GM12891 (cell line): Measurements from ENCODE around the gene SLC9A9.

Experiments used
- PAX5 ChIP-seq: IDR thresholded peaks from 2 replicates; pipeline ENCODE4 v1.6.1; 2011; ENCODE audit warnings: low read length, moderate library complexity, mild to moderate bottlenecking; ENCODE audit not compliant: insufficient read depth, severe bottlenecking
- POLR2A ChIP-seq: IDR thresholded peaks from 2 replicates; pipeline ENCODE4 v1.6.1; 2011; ENCODE audit warnings: low read depth, low read length, control low read depth
- POLR2AphosphoS5 ChIP-seq: IDR thresholded peaks from 2 replicates; pipeline ENCODE4 v1.6.1; 2011; ENCODE audit warnings: low read depth, low read length, control low read depth
- SPI1 ChIP-seq: IDR thresholded peaks from 2 replicates; pipeline ENCODE4 v1.6.1; 2011; ENCODE audit warnings: low read depth, low read length, control low read depth
- TAF1 ChIP-seq: IDR thresholded peaks from 2 replicates; pipeline ENCODE4 v1.6.1; 2011; ENCODE audit warnings: low read depth, low read length, control low read depth

- no peak for TF ChIP-seq POLR2AphosphoS5
- TF ChIP-seq TAF1: no peak
- TF ChIP-seq POLR2A: no peak
- no peak for TF ChIP-seq SPI1
- TF ChIP-seq PAX5: no peak
Observed at GRCh38 chr3:143222981-143223380, 625.3 kb downstream of the SLC9A9 start.
